K562 (cell line): ENCODE results near the gene PHOX2A. TPM values are rescaled to one million over a fixed set of nuclear protein-coding genes. Genes with fewer than 3 reads are reported as not detected.

ENCODE experiments used
- ATAC-seq: fragments of 200-7000 bp; cut with Tn5 transposase; 3 replicates; pipeline ENCODE4 v1.9.1; 2020; ENCODE audit warnings: moderate library complexity
- BruUV-seq: library from RNA; stranded (reverse); fragments of 400-500 nt; replicated peaks from 2 replicates; lab custom pipeline; 2021; lab: Mats Ljungman, UMichigan
- CTCF ChIA-PET: fragments of 300-600 bp; formaldehyde crosslinking; extraction: SDS; loops from one replicate; lab custom pipeline; 2021; ENCODE audit warnings: low intra/inter-chr PET ratio; lab: Yijun Ruan, JAX
- POLR2A ChIA-PET: fragments of 300-600, 350-650 bp; sonication (Branson Sonifier 250); formaldehyde crosslinking; extraction: SDS; loops from one replicate; lab custom pipeline; 2021; ENCODE audit warnings: antibody characterized with exemption, inconsistent platforms; lab: Yijun Ruan, JAX
- DNase-seq, 4 experiments: peaks; one replicate each; pipeline versions ENCODE4 v3.0.0 to v3.0.0-alpha.2; 2011 to 2018; ENCODE audit warnings: low spot score in 3 of 4, mixed read lengths in 3 of 4; ENCODE audit errors: extremely low read depth in 1 of 4
- FAIRE-seq: peaks from 2 replicates; lab custom pipeline; 2011; peaks lifted over from hg19 to GRCh38; lab: Jason Lieb, UNC
- H2AFZ ChIP-seq: 2 replicates; pipeline ENCODE4 v1.6.0; 2011; ENCODE audit warnings: low read depth, low read length, control low read depth, inconsistent platforms
- H3K27ac ChIP-seq: fragments of 200-600 bp; 3 replicates; pipeline ENCODE4 v1.8.0; 2011; ENCODE audit warnings: low read depth, mild to moderate bottlenecking, control low read depth, inconsistent platforms, low read length, moderate library complexity, mixed read lengths; ENCODE audit errors: extremely low read depth
- H3K27me3 ChIP-seq, 2 experiments: fragments of 300-600 bp in 1 of 2; 2 replicates in 1 of 2; 3 replicates in 1 of 2; pipeline versions ENCODE4 v1.6.0 to v1.8.0; 2011; ENCODE audit warnings: inconsistent platforms in 2 of 2, low read length in 2 of 2, mild to moderate bottlenecking in 1 of 2, mixed read lengths in 1 of 2, moderate library complexity in 1 of 2; ENCODE audit not compliant: control insufficient read depth in 2 of 2, insufficient read depth in 2 of 2
- H3K36me3 ChIP-seq: fragments of 300-600 bp; 3 replicates; pipeline ENCODE4 v1.8.0; 2011; ENCODE audit warnings: mild to moderate bottlenecking, low read length, inconsistent platforms; ENCODE audit not compliant: control insufficient read depth, insufficient read depth
- H3K4me1 ChIP-seq, 2 experiments: fragments of 200-600 bp in 1 of 2; replicated peaks in 1 of 2; 2 replicates in 1 of 2; 3 replicates in 1 of 2; pipeline versions ENCODE4 v1.5.1 to v1.8.0; 2011; ENCODE audit warnings: inconsistent platforms in 2 of 2, low read length in 2 of 2, mild to moderate bottlenecking in 1 of 2, mixed read lengths in 1 of 2, moderate library complexity in 1 of 2; ENCODE audit not compliant: control insufficient read depth in 2 of 2, insufficient read depth in 2 of 2
- H3K4me2 ChIP-seq: 2 replicates; pipeline ENCODE4 v1.6.1; 2011; ENCODE audit warnings: low read length, control low read depth, inconsistent platforms, mixed read lengths; ENCODE audit not compliant: insufficient read depth
- H3K4me3 ChIP-seq: fragments of 200-600 bp; sonication (generic), shearing (Covaris generic); 2 replicates; pipeline ENCODE4 v1.5.1; 2016; ENCODE audit warnings: control low read depth, inconsistent platforms
- H3K79me2 ChIP-seq: fragments of 200-600 bp; 3 replicates; pipeline ENCODE4 v1.8.0; 2011; ENCODE audit warnings: low read length, inconsistent platforms; ENCODE audit not compliant: control insufficient read depth, insufficient read depth
- H3K9ac ChIP-seq, 2 experiments: 2 replicates each; pipeline versions ENCODE4 v1.6.0 to v1.6.1; 2011; ENCODE audit warnings: low read depth in 2 of 2, low read length in 2 of 2, control low read depth in 1 of 2, inconsistent platforms in 1 of 2, mild to moderate bottlenecking in 1 of 2, mixed read lengths in 1 of 2; ENCODE audit not compliant: insufficient read depth in 1 of 2
- H3K9me1 ChIP-seq: one replicate; pipeline ENCODE4 v1.6.0; 2011; ENCODE audit warnings: inconsistent platforms, mild to moderate bottlenecking, low read length, moderate library complexity; ENCODE audit not compliant: control insufficient read depth, insufficient read depth
- H3K9me3 ChIP-seq: replicated peaks from 2 replicates; pipeline ENCODE4 v1.5.1; 2011; ENCODE audit warnings: low read depth, low read length, inconsistent platforms; ENCODE audit not compliant: control insufficient read depth, insufficient read depth
- H4K20me1 ChIP-seq: replicated peaks from 2 replicates; pipeline ENCODE4 v1.6.1; 2011; ENCODE audit warnings: low read length, inconsistent platforms, mixed read lengths; ENCODE audit not compliant: control insufficient read depth, insufficient read depth
- BRD4 ChIP-seq: fragments of 200-600 bp; sonication (generic); IDR thresholded peaks from 2 replicates; pipeline ENCODE4 v1.6.1; 2017; ENCODE audit warnings: inconsistent platforms
- GABPB1 ChIP-seq: sonication (generic); formaldehyde crosslinking; IDR thresholded peaks from 2 replicates; pipeline ENCODE4 v1.8.0; 2022; ENCODE audit warnings: mild to moderate bottlenecking, missing genetic modification reagents
- GATAD2B ChIP-seq: fragments of 450-650 bp; IDR thresholded peaks from 2 replicates; pipeline ENCODE4 v1.6.1; 2017; ENCODE audit warnings: mild to moderate bottlenecking, borderline replicate concordance
- SREBF2 ChIP-seq: sonication (generic); formaldehyde crosslinking; IDR thresholded peaks from 2 replicates; pipeline ENCODE4 v1.4.0; 2020; ENCODE audit warnings: mild to moderate bottlenecking, missing genetic modification reagents
- SRSF9 ChIP-seq: fragments of 200-400 bp; formaldehyde crosslinking; IDR thresholded peaks from 2 replicates; pipeline ENCODE4 v1.6.1; 2017; ENCODE audit warnings: low read depth, low read length, borderline replicate concordance
- WGBS: fragments of 100-300 bp; shearing (Covaris generic); methylation state at CpG from one replicate; pipeline ENCODE4 v1.1.6; 2016; ENCODE audit warnings: low coverage, mixed read lengths; ENCODE audit not compliant: insufficient coverage; ENCODE audit errors: missing lambda C conversion rate; 5-methylcytosine and 5-hydroxymethylcytosine counted together
- in situ Hi-C: fragments of 300-500 bp; cut with MboI; formaldehyde crosslinking; loops from 4 replicates; pipeline ENCODE4 v1.15.0; 2018; ENCODE audit warnings: inconsistent platforms, mixed read lengths
- intact Hi-C: fragments of 100-400 bp; cut with micrococcal nuclease; formaldehyde crosslinking; loops from 2 replicates; pipeline ENCODE4 v1.14.2; 2022
- polyA plus RNA-seq, 8 experiments: library from polyadenylated mRNA; depleted of rRNA in 4 of 8; stranded (reverse) in 5 of 8; unstranded in 3 of 8; fragments of >200 nt; fragmentation: Nextera tagmentation in 2 of 8; fragmentation: Illumina TruSeq in 1 of 8; extraction: Ambion mirVana in 2 of 8; extraction: Trizol in 1 of 8; gene quantifications; 2 replicates each; pipeline versions ENCODE4 v1.2.1 to v1.2.3, GENCODE V29; 2011 to 2014; ENCODE audit warnings: inconsistent platforms in 1 of 8, missing spikeins in 1 of 8
- total RNA-seq, 7 experiments: library from RNA; depleted of rRNA in 6 of 7; stranded (reverse); fragments of >200 nt in 6 of 7; fragmentation: Illumina TruSeq in 2 of 7; extraction: Trizol in 2 of 7; gene quantifications; 2 replicates each; pipeline versions ENCODE4 v1.2.1 to v1.2.3, GENCODE V29; 2011 to 2021; ENCODE audit warnings: low replicate concordance in 1 of 7
- TF ChIP-seq, protein P1 (sequence below): fragments of 450-650 bp; formaldehyde crosslinking; IDR thresholded peaks from 2 replicates; pipeline ENCODE4 v1.4.0; 2020; ENCODE audit warnings: mild to moderate bottlenecking, moderate library complexity
- TF ChIP-seq, protein P2 (sequence below): fragments of 450-650 bp; IDR thresholded peaks from 2 replicates; pipeline ENCODE4 v1.6.1; 2016; ENCODE audit warnings: mild to moderate bottlenecking, moderate library complexity
- TF ChIP-seq, protein P3 (sequence below): sonication (generic); formaldehyde crosslinking; IDR thresholded peaks from 2 replicates; pipeline ENCODE4 v1.8.0; 2022; ENCODE audit warnings: missing genetic modification reagents, mild to moderate bottlenecking, moderate library complexity, borderline replicate concordance

Gene PHOX2A
- total and polyA plus RNA-seq, 9 of the 15 experiments (the other 6 are each of a cell fraction or from before 2014, with no cell fraction given): not detected

DNA sequence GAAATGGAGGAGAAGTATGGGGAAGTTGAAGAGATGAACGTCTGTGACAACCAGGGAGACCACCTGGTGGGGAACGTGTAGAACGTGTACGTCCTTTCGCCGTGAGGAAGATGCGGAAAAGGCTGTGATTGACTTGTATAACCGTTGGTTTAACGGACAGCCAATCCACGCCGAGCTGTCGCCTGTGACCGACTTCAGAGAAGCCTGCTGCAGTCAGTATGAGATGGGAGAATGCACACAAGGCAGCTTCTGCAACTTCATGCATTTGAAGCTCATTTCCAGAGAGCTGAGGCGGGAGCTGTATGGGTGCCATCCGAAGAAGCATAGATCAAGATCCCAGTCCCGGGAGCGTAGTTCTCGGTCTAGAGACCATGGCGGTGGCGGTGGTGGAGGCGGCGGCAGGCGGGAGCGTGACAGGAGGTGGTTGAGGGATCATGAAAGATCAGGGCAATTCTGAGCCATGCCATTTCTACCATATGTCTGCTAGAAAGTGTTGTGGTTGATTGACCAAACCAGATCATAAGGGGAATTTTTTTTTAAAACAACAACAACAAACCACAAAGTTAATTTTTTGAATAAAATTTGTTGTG, 36.8 kb upstream of the PHOX2A start:
- Histone ChIP-seq H3K4me3 (no peak overlapping the region), H3K79me2 (no peaks in the 10 kb centered on the region), H3K36me3 (no peaks in the 10 kb centered on the region), H3K27ac (no peak overlapping the region), H4K20me1 (no peaks in the 10 kb centered on the region), H3K9me1 (no peaks in the 10 kb centered on the region), H3K4me2 (no peak overlapping the region), H3K9me3 (no peaks in the 10 kb centered on the region), H3K4me1 (no peaks in the 10 kb centered on the region; a peak in 1 of 5 replicates), H2AFZ (peak overlapping the region; percentile 4; the same call in 1 of the 2 replicates), H3K9ac (no peak overlapping the region), H3K27me3 (peaks cover 0 to 11% of the 10 kb centered on the region in 2 experiments; a peak in 3 of 5 replicates)
- DNase-seq: no peak
- POLR2A ChIA-PET: interaction anchor here (0.6 to 0.7 kb wide), 2 partner anchors 44 to 283 kb away, joined by 3 read pairs; no protein-coding TSS in a partner anchor
- no TSS peak for BruUV-seq
- CTCF ChIA-PET: no interaction called here
- WGBS: 44% methylated on average over 24 of the region's 24 CpGs
- in situ Hi-C loops (no loop called here), intact Hi-C loops (no loop called here)
- no peak for FAIRE-seq
- ATAC-seq: no peak
- TF ChIP-seq SRSF9: no peak
- TF ChIP-seq GABPB1 (CRISPR knock-in tag): no peak
- TF ChIP-seq, protein P1, sequence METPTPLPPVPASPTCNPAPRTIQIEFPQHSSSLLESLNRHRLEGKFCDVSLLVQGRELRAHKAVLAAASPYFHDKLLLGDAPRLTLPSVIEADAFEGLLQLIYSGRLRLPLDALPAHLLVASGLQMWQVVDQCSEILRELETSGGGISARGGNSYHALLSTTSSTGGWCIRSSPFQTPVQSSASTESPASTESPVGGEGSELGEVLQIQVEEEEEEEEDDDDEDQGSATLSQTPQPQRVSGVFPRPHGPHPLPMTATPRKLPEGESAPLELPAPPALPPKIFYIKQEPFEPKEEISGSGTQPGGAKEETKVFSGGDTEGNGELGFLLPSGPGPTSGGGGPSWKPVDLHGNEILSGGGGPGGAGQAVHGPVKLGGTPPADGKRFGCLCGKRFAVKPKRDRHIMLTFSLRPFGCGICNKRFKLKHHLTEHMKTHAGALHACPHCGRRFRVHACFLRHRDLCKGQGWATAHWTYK (CRISPR knock-in tag): no peak
- no peak for TF ChIP-seq GATAD2B
- TF ChIP-seq SREBF2 (CRISPR knock-in tag): no peak
- TF ChIP-seq, protein P2, sequence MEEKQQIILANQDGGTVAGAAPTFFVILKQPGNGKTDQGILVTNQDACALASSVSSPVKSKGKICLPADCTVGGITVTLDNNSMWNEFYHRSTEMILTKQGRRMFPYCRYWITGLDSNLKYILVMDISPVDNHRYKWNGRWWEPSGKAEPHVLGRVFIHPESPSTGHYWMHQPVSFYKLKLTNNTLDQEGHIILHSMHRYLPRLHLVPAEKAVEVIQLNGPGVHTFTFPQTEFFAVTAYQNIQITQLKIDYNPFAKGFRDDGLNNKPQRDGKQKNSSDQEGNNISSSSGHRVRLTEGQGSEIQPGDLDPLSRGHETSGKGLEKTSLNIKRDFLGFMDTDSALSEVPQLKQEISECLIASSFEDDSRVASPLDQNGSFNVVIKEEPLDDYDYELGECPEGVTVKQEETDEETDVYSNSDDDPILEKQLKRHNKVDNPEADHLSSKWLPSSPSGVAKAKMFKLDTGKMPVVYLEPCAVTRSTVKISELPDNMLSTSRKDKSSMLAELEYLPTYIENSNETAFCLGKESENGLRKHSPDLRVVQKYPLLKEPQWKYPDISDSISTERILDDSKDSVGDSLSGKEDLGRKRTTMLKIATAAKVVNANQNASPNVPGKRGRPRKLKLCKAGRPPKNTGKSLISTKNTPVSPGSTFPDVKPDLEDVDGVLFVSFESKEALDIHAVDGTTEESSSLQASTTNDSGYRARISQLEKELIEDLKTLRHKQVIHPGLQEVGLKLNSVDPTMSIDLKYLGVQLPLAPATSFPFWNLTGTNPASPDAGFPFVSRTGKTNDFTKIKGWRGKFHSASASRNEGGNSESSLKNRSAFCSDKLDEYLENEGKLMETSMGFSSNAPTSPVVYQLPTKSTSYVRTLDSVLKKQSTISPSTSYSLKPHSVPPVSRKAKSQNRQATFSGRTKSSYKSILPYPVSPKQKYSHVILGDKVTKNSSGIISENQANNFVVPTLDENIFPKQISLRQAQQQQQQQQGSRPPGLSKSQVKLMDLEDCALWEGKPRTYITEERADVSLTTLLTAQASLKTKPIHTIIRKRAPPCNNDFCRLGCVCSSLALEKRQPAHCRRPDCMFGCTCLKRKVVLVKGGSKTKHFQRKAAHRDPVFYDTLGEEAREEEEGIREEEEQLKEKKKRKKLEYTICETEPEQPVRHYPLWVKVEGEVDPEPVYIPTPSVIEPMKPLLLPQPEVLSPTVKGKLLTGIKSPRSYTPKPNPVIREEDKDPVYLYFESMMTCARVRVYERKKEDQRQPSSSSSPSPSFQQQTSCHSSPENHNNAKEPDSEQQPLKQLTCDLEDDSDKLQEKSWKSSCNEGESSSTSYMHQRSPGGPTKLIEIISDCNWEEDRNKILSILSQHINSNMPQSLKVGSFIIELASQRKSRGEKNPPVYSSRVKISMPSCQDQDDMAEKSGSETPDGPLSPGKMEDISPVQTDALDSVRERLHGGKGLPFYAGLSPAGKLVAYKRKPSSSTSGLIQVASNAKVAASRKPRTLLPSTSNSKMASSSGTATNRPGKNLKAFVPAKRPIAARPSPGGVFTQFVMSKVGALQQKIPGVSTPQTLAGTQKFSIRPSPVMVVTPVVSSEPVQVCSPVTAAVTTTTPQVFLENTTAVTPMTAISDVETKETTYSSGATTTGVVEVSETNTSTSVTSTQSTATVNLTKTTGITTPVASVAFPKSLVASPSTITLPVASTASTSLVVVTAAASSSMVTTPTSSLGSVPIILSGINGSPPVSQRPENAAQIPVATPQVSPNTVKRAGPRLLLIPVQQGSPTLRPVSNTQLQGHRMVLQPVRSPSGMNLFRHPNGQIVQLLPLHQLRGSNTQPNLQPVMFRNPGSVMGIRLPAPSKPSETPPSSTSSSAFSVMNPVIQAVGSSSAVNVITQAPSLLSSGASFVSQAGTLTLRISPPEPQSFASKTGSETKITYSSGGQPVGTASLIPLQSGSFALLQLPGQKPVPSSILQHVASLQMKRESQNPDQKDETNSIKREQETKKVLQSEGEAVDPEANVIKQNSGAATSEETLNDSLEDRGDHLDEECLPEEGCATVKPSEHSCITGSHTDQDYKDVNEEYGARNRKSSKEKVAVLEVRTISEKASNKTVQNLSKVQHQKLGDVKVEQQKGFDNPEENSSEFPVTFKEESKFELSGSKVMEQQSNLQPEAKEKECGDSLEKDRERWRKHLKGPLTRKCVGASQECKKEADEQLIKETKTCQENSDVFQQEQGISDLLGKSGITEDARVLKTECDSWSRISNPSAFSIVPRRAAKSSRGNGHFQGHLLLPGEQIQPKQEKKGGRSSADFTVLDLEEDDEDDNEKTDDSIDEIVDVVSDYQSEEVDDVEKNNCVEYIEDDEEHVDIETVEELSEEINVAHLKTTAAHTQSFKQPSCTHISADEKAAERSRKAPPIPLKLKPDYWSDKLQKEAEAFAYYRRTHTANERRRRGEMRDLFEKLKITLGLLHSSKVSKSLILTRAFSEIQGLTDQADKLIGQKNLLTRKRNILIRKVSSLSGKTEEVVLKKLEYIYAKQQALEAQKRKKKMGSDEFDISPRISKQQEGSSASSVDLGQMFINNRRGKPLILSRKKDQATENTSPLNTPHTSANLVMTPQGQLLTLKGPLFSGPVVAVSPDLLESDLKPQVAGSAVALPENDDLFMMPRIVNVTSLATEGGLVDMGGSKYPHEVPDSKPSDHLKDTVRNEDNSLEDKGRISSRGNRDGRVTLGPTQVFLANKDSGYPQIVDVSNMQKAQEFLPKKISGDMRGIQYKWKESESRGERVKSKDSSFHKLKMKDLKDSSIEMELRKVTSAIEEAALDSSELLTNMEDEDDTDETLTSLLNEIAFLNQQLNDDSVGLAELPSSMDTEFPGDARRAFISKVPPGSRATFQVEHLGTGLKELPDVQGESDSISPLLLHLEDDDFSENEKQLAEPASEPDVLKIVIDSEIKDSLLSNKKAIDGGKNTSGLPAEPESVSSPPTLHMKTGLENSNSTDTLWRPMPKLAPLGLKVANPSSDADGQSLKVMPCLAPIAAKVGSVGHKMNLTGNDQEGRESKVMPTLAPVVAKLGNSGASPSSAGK: no peak
- TF ChIP-seq BRD4: no peak
- TF ChIP-seq, protein P3, sequence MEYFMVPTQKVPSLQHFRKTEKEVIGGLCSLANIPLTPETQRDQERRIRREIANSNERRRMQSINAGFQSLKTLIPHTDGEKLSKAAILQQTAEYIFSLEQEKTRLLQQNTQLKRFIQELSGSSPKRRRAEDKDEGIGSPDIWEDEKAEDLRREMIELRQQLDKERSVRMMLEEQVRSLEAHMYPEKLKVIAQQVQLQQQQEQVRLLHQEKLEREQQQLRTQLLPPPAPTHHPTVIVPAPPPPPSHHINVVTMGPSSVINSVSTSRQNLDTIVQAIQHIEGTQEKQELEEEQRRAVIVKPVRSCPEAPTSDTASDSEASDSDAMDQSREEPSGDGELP (CRISPR knock-in tag): no peak
